ENCODE data around the gene PACS2.

The PACS2 gene

DNA sequence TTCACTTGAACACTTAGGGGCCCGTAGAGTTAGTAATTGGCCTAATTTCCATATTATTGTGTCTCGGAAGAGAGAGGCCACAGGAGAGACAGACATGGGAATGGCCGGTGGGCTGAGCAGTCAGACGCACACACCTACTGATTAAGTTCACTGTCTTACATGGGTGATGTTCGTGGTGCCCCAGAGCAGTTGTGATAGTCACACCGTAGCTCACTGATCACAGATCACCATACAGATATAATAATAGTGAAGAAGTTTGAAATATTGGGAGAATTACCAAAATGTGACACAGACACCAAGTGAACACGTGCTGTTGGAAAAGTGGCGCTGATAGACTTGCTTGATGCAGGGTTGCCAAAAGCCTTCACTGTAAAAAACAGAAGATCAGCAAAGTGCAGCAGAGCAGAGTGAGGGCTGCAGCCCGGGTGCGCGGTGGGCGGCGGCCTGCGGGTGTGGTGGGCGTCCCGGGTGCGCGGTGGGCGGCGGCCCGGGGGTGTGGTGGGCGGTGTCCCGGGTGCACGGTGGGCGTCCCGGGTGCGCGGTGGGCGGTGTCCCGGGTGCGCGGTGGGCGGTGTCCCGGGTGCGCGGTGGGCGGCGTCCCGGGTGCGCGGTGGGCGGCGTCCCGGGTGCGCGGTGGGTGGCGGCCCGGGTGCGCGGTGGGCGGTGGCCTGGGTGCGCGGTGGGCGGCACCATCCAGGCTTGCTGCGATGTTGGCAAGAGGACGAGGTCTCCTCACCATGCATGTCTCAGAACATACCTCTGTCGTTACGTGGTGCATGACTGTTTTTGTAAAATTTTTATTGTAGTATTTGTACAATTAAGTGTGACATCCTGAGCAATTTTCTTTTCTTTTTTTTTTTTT is 49.5 kb downstream of the PACS2 start:
- no peak overlapping the region for H2BK120ac ChIP-seq (ENCODE audit: low read depth, low read length)
- peak overlapping the region in 1 of 2 experiments; percentile 69 for H3K4me3 ChIP-seq (ENCODE audit: insufficient read depth in 1 of 2, low read depth in 1 of 2, low read length in 2 of 2)
- no peak overlapping the region for H2BK15ac ChIP-seq (ENCODE audit: low read depth, poor library complexity, severe bottlenecking)
- peaks cover 21 to 43% of the 10 kb centered on the region in 2 experiments for H3K36me3 ChIP-seq (ENCODE audit: control insufficient read depth in 1 of 2, insufficient read depth in 2 of 2, low read depth in 1 of 2, low read length in 2 of 2)
- H3K9ac ChIP-seq (ENCODE audit: low read length) = peak overlapping the region; percentile 57
- H3K4me1 ChIP-seq (ENCODE audit: control insufficient read depth, insufficient read depth, low read depth, low read length) = peaks cover 1% of the 10 kb centered on the region
- H3K18ac ChIP-seq (ENCODE audit: low read depth in 1 of 2, low read length in 2 of 2) = no peak overlapping the region
- no peak overlapping the region for H3K4ac ChIP-seq (ENCODE audit: low read depth in 1 of 2, low read length in 2 of 2)
- DNase-seq = no peak
- H3K14ac ChIP-seq (ENCODE audit: low read length in 2 of 2) = no peak overlapping the region
- H2BK12ac ChIP-seq (ENCODE audit: low read length in 2 of 2) = no peak overlapping the region
- H4K91ac ChIP-seq (ENCODE audit: low read length) = no peak overlapping the region
- no peak overlapping the region for H4K8ac ChIP-seq (ENCODE audit: low read length)
- H3K9me3 ChIP-seq (ENCODE audit: control insufficient read depth, low read length) = no peaks in the 10 kb centered on the region
- no peak overlapping the region for H3K27ac ChIP-seq (ENCODE audit: low read length, poor library complexity, severe bottlenecking)
- H2BK5ac ChIP-seq (ENCODE audit: low read depth, low read length, poor library complexity, severe bottlenecking) = no peak overlapping the region
- 95% methylated on average over 43 of the region's 58 CpGs for WGBS
- no peak overlapping the region for H2AFZ ChIP-seq (ENCODE audit: low read depth, low read length)
- no peak overlapping the region for H3K23ac ChIP-seq (ENCODE audit: low read length in 2 of 2)
- H3K4me2 ChIP-seq (ENCODE audit: low read length, poor library complexity, severe bottlenecking) = no peak overlapping the region
- no peaks in the 10 kb centered on the region for H3K79me1 ChIP-seq (replicated peaks; ENCODE audit: low read length, poor library complexity, severe bottlenecking)
- no peaks in the 10 kb centered on the region for H3K27me3 ChIP-seq (ENCODE audit: control insufficient read depth in 1 of 2, insufficient read depth in 1 of 2, low read length in 2 of 2)
- no peak overlapping the region for H2AK5ac ChIP-seq (ENCODE audit: low read length, severe bottlenecking)

DNA sequence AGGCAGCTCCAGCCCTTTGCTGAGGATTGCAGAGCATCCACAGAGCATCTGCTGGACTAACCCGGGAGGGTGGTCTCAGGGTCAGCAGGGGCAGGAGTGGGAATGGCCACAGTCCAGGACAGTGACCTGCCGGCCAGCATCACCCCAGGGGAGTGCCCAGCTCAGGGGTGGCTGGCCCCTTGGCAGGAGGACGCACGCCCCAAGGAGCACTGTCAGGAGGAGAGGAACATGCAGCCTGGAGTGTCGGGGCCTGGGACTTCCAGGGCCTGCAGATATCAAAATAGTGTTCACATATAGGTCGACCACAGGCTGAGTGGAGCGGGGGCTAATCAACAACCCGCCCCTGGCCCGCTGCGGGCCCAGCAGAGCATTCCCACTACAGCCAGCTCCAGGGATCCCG is 50.6 kb downstream of the PACS2 start:
- no peaks in the 10 kb centered on the region for H3K79me1 ChIP-seq (replicated peaks; ENCODE audit: low read length, poor library complexity, severe bottlenecking)
- no peak overlapping the region for H2BK15ac ChIP-seq (ENCODE audit: low read depth, poor library complexity, severe bottlenecking)
- H4K8ac ChIP-seq (ENCODE audit: low read length) = no peak overlapping the region
- 94% methylated on average over 11 of the region's 11 CpGs for WGBS
- peak overlapping the region; percentile 51 for H3K9ac ChIP-seq (ENCODE audit: low read length)
- no peak overlapping the region for H2BK5ac ChIP-seq (ENCODE audit: low read depth, low read length, poor library complexity, severe bottlenecking)
- no peak overlapping the region for H3K4me3 ChIP-seq (ENCODE audit: insufficient read depth in 1 of 2, low read depth in 1 of 2, low read length in 2 of 2)
- no peak overlapping the region for H3K4ac ChIP-seq (ENCODE audit: low read depth in 1 of 2, low read length in 2 of 2)
- no peak overlapping the region for H2BK12ac ChIP-seq (ENCODE audit: low read length in 2 of 2)
- H4K91ac ChIP-seq (ENCODE audit: low read length) = no peak overlapping the region
- no peak overlapping the region for H3K18ac ChIP-seq (ENCODE audit: low read depth in 1 of 2, low read length in 2 of 2)
- peaks cover 19 to 52% of the 10 kb centered on the region in 2 experiments for H3K36me3 ChIP-seq (ENCODE audit: control insufficient read depth in 1 of 2, insufficient read depth in 2 of 2, low read depth in 1 of 2, low read length in 2 of 2)
- H3K4me1 ChIP-seq (ENCODE audit: control insufficient read depth, insufficient read depth, low read depth, low read length) = peaks cover 1% of the 10 kb centered on the region
- no peak overlapping the region for H2AK5ac ChIP-seq (ENCODE audit: low read length, severe bottlenecking)
- no peak overlapping the region for H3K23ac ChIP-seq (ENCODE audit: low read length in 2 of 2)
- H3K4me2 ChIP-seq (ENCODE audit: low read length, poor library complexity, severe bottlenecking) = no peak overlapping the region
- no peaks in the 10 kb centered on the region for H3K27me3 ChIP-seq (ENCODE audit: control insufficient read depth in 1 of 2, insufficient read depth in 1 of 2, low read length in 2 of 2)
- H2AFZ ChIP-seq (ENCODE audit: low read depth, low read length) = no peak overlapping the region
- no peak overlapping the region for H3K27ac ChIP-seq (ENCODE audit: low read length, poor library complexity, severe bottlenecking)
- no peak for DNase-seq
- H3K14ac ChIP-seq (ENCODE audit: low read length in 2 of 2) = no peak overlapping the region
- H2BK120ac ChIP-seq (ENCODE audit: low read depth, low read length) = no peak overlapping the region
- H3K9me3 ChIP-seq (ENCODE audit: control insufficient read depth, low read length) = no peaks in the 10 kb centered on the region

DNA sequence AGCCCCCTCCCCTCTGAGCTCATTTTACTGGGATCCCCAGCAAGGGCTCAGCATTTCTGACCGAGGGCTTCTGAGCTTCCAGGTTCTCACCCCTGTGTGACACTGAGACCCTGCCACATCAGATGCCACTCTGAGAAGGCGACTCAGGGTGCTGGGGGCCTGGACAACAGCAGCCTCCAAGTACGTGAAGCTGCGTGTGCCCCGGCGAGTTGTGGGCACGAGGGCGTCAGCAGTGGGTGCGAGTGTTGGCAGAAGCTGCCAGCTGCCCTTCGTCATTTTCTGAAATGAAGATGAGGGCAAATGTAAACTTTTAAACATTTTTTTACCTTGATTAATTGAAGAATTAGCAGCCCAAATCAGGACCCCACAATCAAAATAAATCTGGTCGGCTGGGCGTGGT is 51.1 kb downstream of the PACS2 start:
- Histone ChIP-seq H3K18ac (ENCODE audit: low read depth in 1 of 2, low read length in 2 of 2) (no peak overlapping the region), H3K36me3 (ENCODE audit: control insufficient read depth in 1 of 2, insufficient read depth in 2 of 2, low read depth in 1 of 2, low read length in 2 of 2) (peaks cover 16 to 50% of the 10 kb centered on the region in 2 experiments), H2BK12ac (ENCODE audit: low read length in 2 of 2) (no peak overlapping the region), H3K4me1 (ENCODE audit: control insufficient read depth, insufficient read depth, low read depth, low read length) (peaks cover 1% of the 10 kb centered on the region), H3K27ac (ENCODE audit: low read length, poor library complexity, severe bottlenecking) (no peak overlapping the region), H3K9me3 (ENCODE audit: control insufficient read depth, low read length) (no peaks in the 10 kb centered on the region), H2AK5ac (ENCODE audit: low read length, severe bottlenecking) (no peak overlapping the region), H4K8ac (ENCODE audit: low read length) (no peak overlapping the region), H3K4me2 (ENCODE audit: low read length, poor library complexity, severe bottlenecking) (no peak overlapping the region), H3K79me1 (replicated peaks; ENCODE audit: low read length, poor library complexity, severe bottlenecking) (no peaks in the 10 kb centered on the region), H4K91ac (ENCODE audit: low read length) (no peak overlapping the region), H2BK5ac (ENCODE audit: low read depth, low read length, poor library complexity, severe bottlenecking) (no peak overlapping the region), H3K23ac (ENCODE audit: low read length in 2 of 2) (no peak overlapping the region), H2AFZ (ENCODE audit: low read depth, low read length) (no peak overlapping the region), H3K4ac (ENCODE audit: low read depth in 1 of 2, low read length in 2 of 2) (no peak overlapping the region), H3K9ac (ENCODE audit: low read length) (no peak overlapping the region), H3K27me3 (ENCODE audit: control insufficient read depth in 1 of 2, insufficient read depth in 1 of 2, low read length in 2 of 2) (no peaks in the 10 kb centered on the region), H3K14ac (ENCODE audit: low read length in 2 of 2) (no peak overlapping the region), H2BK15ac (ENCODE audit: low read depth, poor library complexity, severe bottlenecking) (no peak overlapping the region), H2BK120ac (ENCODE audit: low read depth, low read length) (no peak overlapping the region), H3K4me3 (ENCODE audit: insufficient read depth in 1 of 2, low read depth in 1 of 2, low read length in 2 of 2) (no peak overlapping the region)
- WGBS = 98% methylated on average over 10 of the region's 12 CpGs
- no peak for DNase-seq

DNA sequence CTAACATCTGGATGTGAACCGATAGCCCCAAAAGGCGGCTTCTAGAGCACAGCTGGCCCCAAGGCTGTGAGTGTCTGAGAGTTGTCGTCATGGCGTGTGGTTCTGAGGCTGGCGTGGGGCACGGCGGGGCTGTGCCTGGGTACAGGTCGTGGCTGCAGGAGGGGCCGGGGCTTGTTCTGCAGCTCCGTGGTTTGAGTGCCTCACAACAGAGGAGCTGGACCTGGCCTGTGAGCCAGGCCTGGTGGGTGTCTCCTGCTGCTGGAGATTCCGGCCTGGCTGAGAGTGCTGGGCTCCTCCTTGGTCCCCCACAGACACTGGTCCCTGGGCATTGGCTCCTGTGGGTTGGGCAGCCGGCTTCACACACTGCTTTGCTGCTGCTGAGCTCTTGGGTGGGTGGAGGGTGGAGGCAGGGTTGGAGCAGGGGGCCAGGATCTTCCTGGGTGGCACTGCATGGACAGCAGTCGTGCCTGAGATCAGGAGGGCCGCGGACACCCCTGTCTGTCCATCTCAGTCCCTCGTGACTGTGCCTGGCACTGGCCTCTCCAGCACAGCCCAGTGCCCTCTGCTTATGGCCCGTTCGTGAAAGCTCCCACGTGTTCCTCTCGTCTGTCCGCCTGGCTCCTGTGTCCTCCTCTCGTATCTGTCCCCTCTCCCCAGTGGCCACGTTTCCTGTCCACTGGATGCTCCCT is 52.0 kb downstream of the PACS2 start:
- Histone ChIP-seq H2AFZ (ENCODE audit: low read depth, low read length) (no peak overlapping the region), H2BK120ac (ENCODE audit: low read depth, low read length) (no peak overlapping the region), H2BK15ac (ENCODE audit: low read depth, poor library complexity, severe bottlenecking) (no peak overlapping the region), H4K8ac (ENCODE audit: low read length) (no peak overlapping the region), H3K9me3 (ENCODE audit: control insufficient read depth, low read length) (no peaks in the 10 kb centered on the region), H3K36me3 (ENCODE audit: control insufficient read depth in 1 of 2, insufficient read depth in 2 of 2, low read depth in 1 of 2, low read length in 2 of 2) (peaks cover 17 to 50% of the 10 kb centered on the region in 2 experiments), H3K27me3 (ENCODE audit: control insufficient read depth in 1 of 2, insufficient read depth in 1 of 2, low read length in 2 of 2) (no peaks in the 10 kb centered on the region), H3K4me3 (ENCODE audit: insufficient read depth in 1 of 2, low read depth in 1 of 2, low read length in 2 of 2) (no peak overlapping the region), H3K14ac (ENCODE audit: low read length in 2 of 2) (no peak overlapping the region), H3K4me1 (ENCODE audit: control insufficient read depth, insufficient read depth, low read depth, low read length) (peaks cover 1% of the 10 kb centered on the region), H2BK5ac (ENCODE audit: low read depth, low read length, poor library complexity, severe bottlenecking) (no peak overlapping the region), H3K27ac (ENCODE audit: low read length, poor library complexity, severe bottlenecking) (no peak overlapping the region), H2AK5ac (ENCODE audit: low read length, severe bottlenecking) (no peak overlapping the region), H4K91ac (ENCODE audit: low read length) (no peak overlapping the region), H3K4ac (ENCODE audit: low read depth in 1 of 2, low read length in 2 of 2) (no peak overlapping the region), H3K23ac (ENCODE audit: low read length in 2 of 2) (no peak overlapping the region), H3K9ac (ENCODE audit: low read length) (no peak overlapping the region), H3K4me2 (ENCODE audit: low read length, poor library complexity, severe bottlenecking) (no peak overlapping the region), H3K79me1 (replicated peaks; ENCODE audit: low read length, poor library complexity, severe bottlenecking) (no peaks in the 10 kb centered on the region), H2BK12ac (ENCODE audit: low read length in 2 of 2) (no peak overlapping the region), H3K18ac (ENCODE audit: low read depth in 1 of 2, low read length in 2 of 2) (no peak overlapping the region)
- DNase-seq = no peak
- 91% methylated on average over 21 of the region's 23 CpGs for WGBS

Measured in mesenchymal stem cell (in vitro differentiated cells and primary cell).